HG02642 (cell line): ENCODE results near the gene CHRNA1.
"Not testable (repeated sequence)": the region's sequence is repeated elsewhere in the genome, so short reads cannot be mapped to it uniquely, and the experiment has no call there.

Experiments used
- ATAC-seq: cut with Tn5 transposase; IDR thresholded peaks from one replicate; pipeline ENCODE4 v1.9.1; 2021; ENCODE audit warnings: mild to moderate bottlenecking; ENCODE audit not compliant: unreplicated experiment, poor library complexity

The CHRNA1 gene

GRCh38 chr2:174722942-174723592 lies 41.2 kb downstream of the CHRNA1 start:
- no peak for ATAC-seq

- no peak for ATAC-seq
These were observed 45.3 kb downstream of the CHRNA1 start for GRCh38 chr2:174719016-174719415.

- ATAC-seq, result no peak
These were observed 45.7 kb downstream of the CHRNA1 start for GRCh38 chr2:174718591-174718990.

GRCh38 chr2:174717916-174718315 lies 46.4 kb downstream of the CHRNA1 start:
- ATAC-seq, result no peak

- no peak for ATAC-seq
These were observed 47.0 kb downstream of the CHRNA1 start for GRCh38 chr2:174717273-174717672.

- ATAC-seq, result no peak
These were observed 47.5 kb downstream of the CHRNA1 start for GRCh38 chr2:174716785-174717184.

- no peak for ATAC-seq
These were observed 50.6 kb downstream of the CHRNA1 start for GRCh38 chr2:174713686-174714085.

- no peak for ATAC-seq
These were observed 53.1 kb downstream of the CHRNA1 start for GRCh38 chr2:174711206-174711605.

GRCh38 chr2:174709416-174710004 lies 54.8 kb downstream of the CHRNA1 start:
- ATAC-seq, result not testable (repeated sequence)

- ATAC-seq, result no peak
These were observed 55.6 kb downstream of the CHRNA1 start for GRCh38 chr2:174708713-174709112.

GRCh38 chr2:174705321-174705720 lies 59.0 kb downstream of the CHRNA1 start:
- ATAC-seq, result no peak

GRCh38 chr2:174704642-174705041 lies 59.6 kb downstream of the CHRNA1 start:
- no peak for ATAC-seq

- ATAC-seq, result no peak
These were observed 60.2 kb downstream of the CHRNA1 start for GRCh38 chr2:174704061-174704460.

GRCh38 chr2:174703430-174703829 lies 60.8 kb downstream of the CHRNA1 start:
- no peak for ATAC-seq

- ATAC-seq, result no peak
These were observed 61.7 kb downstream of the CHRNA1 start for GRCh38 chr2:174702541-174702940.

- no peak for ATAC-seq
These were observed 64.1 kb downstream of the CHRNA1 start for GRCh38 chr2:174699993-174700766.
